GM10847 (cell line): ENCODE measurements around the gene DSTN.
A peak's percentile ranks its signal among the peaks of the same experiment; 100 is the strongest.

Experiments used
- POLR2A ChIP-seq: IDR thresholded peaks from 2 replicates; pipeline ENCODE4 v1.6.1; 2011; ENCODE audit not compliant: insufficient read length; ENCODE audit errors: extremely low read depth

DSTN gene

DNA sequence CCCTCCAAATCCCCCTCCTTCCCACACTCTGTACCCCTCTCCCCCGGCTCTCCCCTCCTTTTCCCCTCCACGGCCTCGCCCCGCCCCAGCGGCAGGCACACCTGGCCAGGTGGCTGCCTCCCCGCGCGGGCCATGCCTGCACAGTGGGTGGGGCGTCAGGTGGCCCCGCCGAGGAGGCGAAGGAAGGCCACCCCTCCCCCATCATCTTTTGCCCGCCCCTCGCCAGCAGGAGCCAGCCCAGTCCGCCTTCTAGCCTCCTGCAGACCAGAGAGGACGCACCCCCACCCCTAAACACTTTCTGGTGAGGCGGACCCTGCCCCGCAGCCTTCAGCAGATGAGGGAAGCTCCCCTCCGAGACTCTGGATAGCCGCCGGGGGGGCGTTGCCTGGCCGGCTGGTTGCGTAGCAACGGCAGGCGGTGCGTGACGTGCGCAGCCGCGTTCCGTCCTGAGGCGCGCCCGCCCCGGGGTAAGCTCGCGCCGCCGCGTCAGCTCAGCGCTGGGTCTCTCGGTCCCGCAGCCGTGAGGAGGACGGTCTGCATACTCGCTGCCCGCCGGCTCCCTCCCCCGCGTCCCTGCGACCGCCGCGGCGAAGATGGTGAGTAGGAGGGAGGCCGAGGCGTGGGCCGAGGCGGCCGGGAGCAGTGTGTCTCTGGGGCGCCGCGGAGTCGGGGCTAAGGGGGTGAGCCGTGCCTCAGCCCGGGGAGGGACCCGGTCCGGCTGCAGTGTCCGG is at the start of gene DSTN:
Gene DSTN (plus strand): TSS at position 460 of the 731 bp plus-strand sequence. CDS start 134 bp downstream, at position 594.
- TF ChIP-seq POLR2A: peak; percentile 53

DNA sequence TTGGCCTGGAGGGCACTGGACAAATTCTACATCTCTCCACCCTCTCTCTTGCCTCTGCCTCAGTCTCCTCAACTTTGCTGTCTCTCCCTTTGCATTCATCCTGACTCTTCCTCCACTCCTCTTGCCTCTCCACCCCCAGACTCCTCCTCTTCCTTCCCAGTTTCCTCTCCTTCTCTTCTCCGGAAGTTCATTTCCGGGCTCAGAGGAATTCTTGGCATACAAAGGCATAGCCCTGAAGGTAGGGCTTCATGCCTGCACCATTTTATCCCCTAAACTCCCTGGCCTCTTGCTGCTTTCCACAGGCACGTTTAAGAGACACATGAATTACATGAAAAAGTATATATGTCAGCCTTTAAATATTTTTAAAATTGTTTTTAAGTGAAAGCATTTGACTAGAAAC is 49.3 kb upstream of the DSTN start:
- TF ChIP-seq POLR2A: no peak

DNA sequence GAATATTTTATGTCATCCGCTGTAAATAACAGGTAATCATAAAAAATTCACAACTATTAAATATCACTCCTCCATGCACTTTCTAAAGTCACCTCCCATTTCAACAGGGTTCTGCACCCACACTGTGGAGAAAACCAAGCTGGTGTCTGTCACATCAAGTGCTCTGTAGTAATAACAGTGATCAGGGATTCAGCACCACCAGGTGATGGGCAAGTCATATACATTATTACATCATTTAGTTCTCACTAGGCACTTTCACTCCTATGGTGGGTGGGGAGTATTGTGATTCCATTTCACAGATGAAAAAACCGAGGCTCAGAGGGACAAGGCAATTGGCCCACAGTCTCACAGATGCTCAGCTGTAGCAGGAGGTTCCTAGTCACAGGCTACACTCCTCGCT is 47.3 kb upstream of the DSTN start:
- TF ChIP-seq POLR2A: no peak

DNA sequence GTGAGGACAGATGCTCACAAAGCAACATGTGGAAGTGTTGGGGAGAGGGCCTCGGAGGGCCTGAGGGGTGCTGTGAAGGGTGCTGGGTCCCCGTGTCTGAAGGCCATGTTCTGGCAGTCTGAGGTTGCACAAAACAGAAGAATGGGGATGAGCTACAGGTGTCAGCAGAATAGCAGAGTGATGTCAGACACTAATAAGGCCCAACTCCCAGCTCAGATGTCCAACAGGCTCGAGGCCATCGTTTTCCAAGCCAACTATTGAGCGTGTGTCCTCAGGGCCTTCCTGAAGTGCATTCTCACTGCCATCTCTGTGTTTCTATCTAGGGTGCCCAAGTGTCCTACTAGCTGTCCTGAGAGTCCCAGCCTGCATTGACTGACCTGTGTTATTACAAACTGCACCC is 46.5 kb upstream of the DSTN start:
- TF ChIP-seq POLR2A: no peak

DNA sequence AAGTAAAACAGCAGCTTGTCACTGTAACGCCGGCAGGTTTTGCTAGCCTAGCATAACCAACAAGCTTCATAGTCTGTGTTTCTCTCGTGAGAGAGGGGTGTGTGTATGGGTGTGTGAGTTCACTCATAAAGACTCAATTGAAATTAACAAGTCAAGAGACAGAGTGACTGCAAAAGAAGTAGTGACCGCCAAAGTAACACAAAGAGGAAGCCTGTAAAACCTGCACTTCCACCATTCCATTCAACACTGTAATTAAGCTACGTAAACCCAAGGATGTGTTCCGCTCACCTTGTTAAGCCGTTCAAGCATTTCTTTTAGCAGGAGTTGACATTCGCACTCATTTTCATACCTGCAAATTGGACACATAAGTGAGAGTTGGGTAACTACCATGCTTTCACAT is 45.3 kb upstream of the DSTN start:
- no peak for TF ChIP-seq POLR2A

DNA sequence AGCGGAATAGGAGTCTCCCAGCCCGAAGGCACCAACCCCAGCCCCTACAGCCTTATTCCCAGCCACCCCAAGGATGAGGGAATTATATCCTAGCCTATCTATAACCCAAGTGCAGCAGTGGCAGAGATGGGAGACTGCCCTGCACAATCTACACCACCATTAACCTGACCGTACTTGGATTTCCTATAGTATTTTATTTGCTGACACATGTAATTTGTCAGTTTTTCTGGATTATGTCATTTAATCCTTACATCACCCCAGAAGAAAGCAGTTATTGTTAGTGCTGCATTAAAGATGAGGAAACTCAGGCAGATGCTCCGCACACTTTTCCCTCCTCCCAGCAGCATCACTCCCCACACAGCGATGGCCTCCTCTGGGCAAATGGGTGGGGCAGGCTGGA is 44.7 kb upstream of the DSTN start:
- no peak for TF ChIP-seq POLR2A

DNA sequence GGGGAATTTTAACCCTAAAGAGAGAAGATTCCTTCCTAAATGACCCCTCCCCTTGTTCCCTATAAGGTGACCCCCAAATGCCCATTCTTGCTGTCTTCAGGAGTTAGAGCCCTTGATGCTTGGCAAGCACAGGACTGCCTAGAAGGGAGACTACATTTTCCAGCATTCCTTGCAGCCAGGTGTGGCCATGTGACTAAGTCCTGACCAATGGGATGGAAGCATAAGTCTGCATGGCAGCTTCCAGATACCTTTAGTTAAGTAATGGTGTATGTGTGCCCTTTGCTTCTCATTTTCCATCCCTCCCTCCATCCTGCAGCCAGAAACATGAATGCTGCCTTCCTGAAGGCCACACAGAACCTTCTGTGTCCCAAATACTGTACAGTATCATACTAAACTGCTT is 44.2 kb upstream of the DSTN start:
- TF ChIP-seq POLR2A: no peak

DNA sequence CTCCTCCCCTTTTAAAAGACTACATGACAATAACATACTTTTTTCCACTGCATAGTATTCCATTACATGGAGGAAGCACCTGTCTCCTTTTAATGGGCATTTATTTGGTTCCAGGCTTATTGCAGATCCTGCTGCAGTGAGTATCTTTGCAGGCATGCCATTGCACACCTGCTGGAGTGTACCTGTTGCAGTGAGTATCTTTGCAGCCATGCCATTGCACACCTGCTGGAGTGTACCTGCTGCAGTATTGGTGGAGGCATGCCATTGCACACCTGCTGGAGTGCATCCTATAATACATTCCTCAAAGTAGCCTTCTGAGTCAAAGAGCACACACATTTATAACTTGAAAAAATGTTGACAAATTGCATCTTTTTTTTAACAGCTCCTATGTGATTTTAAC is 40.3 kb upstream of the DSTN start:
- no peak for TF ChIP-seq POLR2A

DNA sequence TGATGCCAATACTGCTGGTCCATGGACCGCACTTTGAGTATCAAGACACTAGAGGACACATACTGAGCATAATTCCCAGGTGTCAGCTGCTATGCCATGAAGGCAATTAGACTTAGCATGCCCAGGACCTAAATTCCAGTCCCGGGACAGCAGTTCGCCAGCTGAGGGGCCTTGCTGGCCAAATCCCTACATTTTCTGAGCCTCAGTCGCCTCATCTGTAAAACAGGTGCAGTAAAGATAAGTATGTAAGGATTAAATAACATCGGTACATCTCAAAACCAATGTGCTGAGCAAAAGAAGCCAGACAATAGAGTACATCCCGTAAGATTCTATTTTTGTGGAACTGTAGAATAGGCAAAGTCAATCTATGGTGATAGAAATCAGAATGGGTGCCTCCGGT is 39.7 kb upstream of the DSTN start:
- TF ChIP-seq POLR2A: no peak

DNA sequence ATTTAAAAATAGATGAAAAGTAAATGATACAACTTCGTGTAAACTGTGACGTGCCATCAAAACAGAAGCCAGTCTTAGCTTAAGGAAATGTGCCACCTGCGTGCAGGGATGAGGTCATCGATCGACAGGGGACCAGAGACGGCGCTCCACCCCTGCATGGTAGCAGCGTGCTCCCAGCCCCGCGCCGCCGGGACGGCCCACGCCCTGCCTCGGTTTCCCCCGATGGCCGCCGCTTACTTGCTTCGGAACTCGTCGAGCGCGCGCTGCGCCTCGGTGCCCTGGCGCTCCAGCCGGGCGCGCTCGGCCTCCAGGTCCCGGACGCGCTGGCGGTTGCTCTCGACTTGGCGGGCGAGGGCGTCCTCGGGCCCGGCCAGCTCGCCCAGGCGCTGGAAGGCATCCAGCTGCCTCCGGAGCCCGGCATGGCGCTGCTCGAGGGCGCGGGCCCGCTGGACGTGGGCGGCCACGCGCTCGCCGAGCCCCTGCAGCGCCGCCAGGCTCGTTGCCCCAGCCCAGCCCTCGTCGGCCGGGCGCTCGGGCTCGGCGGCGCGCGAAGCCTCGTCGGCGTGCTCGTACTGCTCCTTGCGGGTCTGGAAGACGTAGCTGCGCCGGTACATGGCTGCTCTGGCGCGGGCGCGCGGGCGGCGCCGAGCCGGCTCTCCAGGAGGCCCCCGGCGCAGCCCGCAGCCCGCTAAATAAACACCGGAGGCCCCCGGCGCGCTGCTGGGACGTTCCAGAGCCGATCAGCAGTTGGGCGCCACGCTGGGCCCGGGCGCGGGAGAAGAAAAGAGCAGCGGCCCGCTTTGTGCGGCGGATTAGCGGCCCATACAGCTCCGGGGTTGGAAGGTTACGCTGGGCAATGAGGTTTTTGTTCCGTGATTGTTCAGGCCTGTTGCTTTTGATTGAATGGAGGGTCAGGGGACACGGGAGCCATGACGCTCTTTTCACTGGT is 38.9 kb upstream of the DSTN start, which contains the start of gene BFSP1:
Gene BFSP1 (minus strand): TSS at position 664 of the 949 bp plus-strand sequence. CDS start 50 bp downstream, at position 614.
- TF ChIP-seq POLR2A: no peak

DNA sequence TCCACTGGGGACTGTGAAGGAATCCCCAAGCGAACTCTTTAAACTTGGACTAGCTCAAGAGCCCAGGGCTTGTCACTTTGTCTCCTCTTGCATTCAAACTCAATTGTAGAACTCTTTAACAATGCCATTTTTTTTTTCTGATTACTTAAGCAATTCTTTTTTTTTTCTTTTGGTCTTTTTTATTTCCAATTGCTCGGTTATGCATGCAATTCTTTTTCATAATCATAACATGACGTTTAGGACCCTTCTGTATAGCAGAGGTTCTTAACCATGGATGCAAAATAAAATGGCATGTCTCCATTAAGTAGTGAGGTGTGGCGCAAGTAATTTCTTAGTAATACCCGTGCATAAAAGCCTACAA is 38.2 kb upstream of the DSTN start:
- no peak for TF ChIP-seq POLR2A

DNA sequence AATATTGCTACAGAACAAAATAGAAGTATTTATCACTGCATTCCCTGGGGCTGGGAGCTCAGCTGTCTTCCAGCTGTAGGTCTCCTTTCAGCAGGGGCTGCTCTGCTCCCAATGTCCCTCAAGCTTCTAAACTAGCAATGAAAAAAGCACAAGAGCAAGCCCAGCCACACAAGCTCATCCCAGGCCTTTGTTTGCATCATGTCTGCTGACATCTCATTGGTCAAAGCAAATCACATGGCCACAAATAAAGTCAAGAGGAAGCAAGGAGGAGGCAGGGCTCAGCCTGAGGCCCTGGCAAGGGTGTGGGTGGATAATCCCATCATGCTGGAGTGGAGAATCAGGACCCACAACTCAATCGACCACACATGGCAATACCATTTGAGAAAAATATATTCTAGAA is 36.5 kb upstream of the DSTN start:
- no peak for TF ChIP-seq POLR2A

DNA sequence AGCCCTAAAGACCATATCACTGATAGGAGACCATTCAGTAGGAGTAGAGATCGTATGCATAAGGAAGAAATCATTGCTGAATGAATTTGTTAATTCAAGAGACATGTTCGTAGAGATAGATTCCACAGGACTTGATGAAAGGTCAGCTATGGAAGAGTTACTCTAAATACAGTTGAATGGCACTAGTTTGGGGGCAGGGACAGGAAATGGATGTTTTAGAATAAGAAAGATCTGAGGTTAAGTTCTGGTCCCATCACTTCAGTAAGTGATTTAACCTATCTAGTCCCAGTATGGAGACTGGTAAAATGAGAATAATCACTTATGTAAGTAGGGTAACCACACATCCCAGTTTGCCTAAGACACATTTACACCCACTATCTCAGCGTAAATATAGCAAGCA is 35.8 kb upstream of the DSTN start:
- no peak for TF ChIP-seq POLR2A

DNA sequence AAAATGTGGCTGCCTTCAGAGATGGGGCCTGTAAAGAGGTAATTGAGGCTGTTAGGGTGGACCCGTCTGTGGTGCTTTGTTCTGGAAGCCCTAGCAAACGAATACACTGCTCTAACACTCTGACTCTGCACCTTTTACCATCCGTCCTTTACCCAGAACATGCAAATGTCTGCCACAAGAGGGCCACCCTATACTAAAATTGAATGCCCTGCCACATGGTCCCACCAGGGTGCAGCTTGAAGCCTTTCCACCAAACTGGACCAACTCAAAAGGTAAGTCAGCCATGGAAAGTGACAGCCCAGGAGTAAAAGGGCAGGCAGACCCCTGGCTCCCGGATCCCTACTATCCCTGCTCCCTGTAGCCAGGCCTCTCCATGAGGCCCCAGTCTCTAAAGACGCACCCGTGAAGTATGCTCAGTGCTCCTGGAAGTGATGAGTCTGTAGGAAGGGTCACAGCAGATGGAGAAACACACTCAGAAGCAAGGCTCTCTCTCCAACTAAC is 32.9 kb upstream of the DSTN start:
- TF ChIP-seq POLR2A: no peak

DNA sequence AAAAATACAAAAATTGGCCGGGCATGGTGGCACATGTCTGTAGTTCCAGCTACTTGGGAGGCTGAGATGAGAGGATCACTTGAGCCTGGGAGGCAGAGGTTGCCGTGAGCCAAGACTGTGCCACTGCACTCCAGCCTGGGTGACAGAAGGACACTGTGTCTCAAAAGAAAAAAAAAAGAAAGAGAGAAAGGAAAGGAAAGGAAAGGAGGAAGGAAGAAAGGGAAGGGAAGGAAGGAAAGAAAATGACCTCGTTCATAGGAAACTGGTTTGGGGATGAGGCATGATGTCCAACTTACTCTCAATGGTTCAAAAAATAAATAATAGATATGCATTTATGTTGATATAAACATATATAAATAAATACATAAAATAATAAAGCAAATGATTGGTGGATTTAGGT is 31.9 kb upstream of the DSTN start:
- no peak for TF ChIP-seq POLR2A

DNA sequence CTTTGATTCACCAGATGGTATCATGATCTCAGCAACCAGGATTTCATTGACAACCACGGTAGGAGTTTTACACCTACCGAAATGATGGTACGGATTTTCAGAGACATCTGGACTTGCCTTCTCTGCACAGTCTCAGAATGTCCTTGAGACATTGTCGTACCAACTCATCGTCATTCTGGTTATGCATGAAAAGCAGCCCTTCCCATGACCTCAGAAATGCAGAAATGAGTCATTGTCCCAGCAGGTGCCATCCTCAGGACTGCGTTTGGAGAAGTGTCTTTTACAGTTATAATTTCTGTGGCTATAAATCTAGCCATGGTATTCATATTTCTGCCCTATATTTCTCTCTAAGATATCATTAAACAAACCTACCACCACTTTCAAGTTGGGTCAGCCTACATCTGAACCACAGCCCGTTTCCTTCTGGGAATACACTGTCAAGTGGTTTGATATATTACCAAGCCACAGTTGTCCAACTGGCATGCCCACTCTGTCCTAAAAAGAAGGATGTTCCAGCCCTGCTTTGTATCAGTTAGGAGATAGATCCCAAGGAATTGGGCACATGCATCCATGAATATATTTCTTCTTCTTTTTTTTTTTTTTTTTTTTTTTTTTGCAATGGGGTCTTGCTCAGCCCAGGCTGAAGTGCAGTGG is 31.2 kb upstream of the DSTN start:
- TF ChIP-seq POLR2A: no peak

DNA sequence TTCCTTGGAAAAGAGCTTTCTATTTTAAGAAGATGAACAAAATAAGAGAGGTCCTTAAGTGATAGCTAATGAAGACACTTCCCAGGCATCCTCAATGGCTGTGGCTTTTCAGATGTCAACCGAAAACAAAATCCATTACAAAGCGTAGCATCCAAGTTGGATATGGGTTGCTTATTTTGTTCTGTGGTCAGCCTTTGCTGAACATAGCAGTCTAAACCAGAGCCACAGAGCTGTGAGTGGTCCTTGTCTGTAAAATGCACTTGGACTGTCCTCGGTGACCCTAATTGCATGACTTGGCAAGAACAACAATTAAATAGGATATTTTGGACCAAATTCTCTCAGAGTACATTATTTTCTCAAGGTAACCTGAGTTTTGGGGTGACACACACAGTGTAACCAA is 28.3 kb upstream of the DSTN start:
- no peak for TF ChIP-seq POLR2A
